Ectodermal cell (in vitro differentiated cells): ENCODE data around the gene TUBGCP3.
"Not testable (repeated sequence)": the region's sequence is repeated elsewhere in the genome, so short reads cannot be mapped to it uniquely, and the experiment has no call there.

Source experiments
- H3K27ac ChIP-seq: 2 replicates; pipeline ENCODE4 v1.7.0; 2013; ENCODE audit warnings: mild to moderate bottlenecking, low read depth, low read length; ENCODE audit not compliant: insufficient read depth, poor library complexity, severe bottlenecking
- H3K27me3 ChIP-seq: 2 replicates; pipeline ENCODE4 v1.7.0; 2013; ENCODE audit warnings: mild to moderate bottlenecking, low read length; ENCODE audit not compliant: insufficient read depth, control insufficient read depth, poor library complexity, severe bottlenecking
- H3K36me3 ChIP-seq: one replicate; pipeline ENCODE4 v1.7.0; 2013; ENCODE audit warnings: low read length; ENCODE audit not compliant: control insufficient read depth, insufficient read depth
- H3K4me1 ChIP-seq: one replicate; pipeline ENCODE4 v1.7.0; 2013; ENCODE audit warnings: low read length; ENCODE audit not compliant: control insufficient read depth, insufficient read depth
- H3K4me3 ChIP-seq: 2 replicates; pipeline ENCODE4 v1.7.0; 2013; ENCODE audit warnings: low read depth, low read length, control low read depth; ENCODE audit not compliant: insufficient read depth
- H3K9me3 ChIP-seq: 2 replicates; pipeline ENCODE4 v1.7.0; 2013; ENCODE audit warnings: mild to moderate bottlenecking, low read length, moderate library complexity; ENCODE audit not compliant: control insufficient read depth
- WGBS, 2 experiments: methylation state at CpG; one replicate each; pipeline ENCODE4 v1.1.7; 2013; ENCODE audit warnings: missing lambda C conversion rate in 2 of 2; 5-methylcytosine and 5-hydroxymethylcytosine counted together

TUBGCP3 gene

GRCh38 chr13:112562786-112563383, 25.1 kb downstream of the TUBGCP3 start:
- H3K27me3 ChIP-seq: no peaks in the 10 kb centered on the region
- WGBS, 2 experiments: 92 to 93% methylated on average over 18 of the region's 18 CpGs
- no peaks in the 10 kb centered on the region for H3K4me1 ChIP-seq
- no peak overlapping the region for H3K4me3 ChIP-seq
- no peaks in the 10 kb centered on the region for H3K9me3 ChIP-seq
- H3K36me3 ChIP-seq: peaks cover 20% of the 10 kb centered on the region
- H3K27ac ChIP-seq: no peak overlapping the region

GRCh38 chr13:112562254-112562653, 25.7 kb downstream of the TUBGCP3 start:
- WGBS, 2 experiments: 83 to 95% methylated on average over 2 to 3 of the region's 3 CpGs
- Histone ChIP-seq H3K27me3 (no peaks in the 10 kb centered on the region), H3K36me3 (peaks cover 21% of the 10 kb centered on the region)

GRCh38 chr13:112561478-112561877, 26.5 kb downstream of the TUBGCP3 start:
- Histone ChIP-seq H3K4me3 (no peak overlapping the region), H3K9me3 (no peaks in the 10 kb centered on the region), H3K27me3 (no peaks in the 10 kb centered on the region), H3K4me1 (no peaks in the 10 kb centered on the region), H3K36me3 (peaks cover 23% of the 10 kb centered on the region), H3K27ac (no peak overlapping the region)
- 94 to 96% methylated on average over 10 of the region's 10 CpGs for WGBS, 2 experiments

More at GRCh38 chr13:112562254-112562653, 25.7 kb downstream of the TUBGCP3 start:
- H3K4me3 ChIP-seq: no peak overlapping the region
- no peak overlapping the region for H3K27ac ChIP-seq
- H3K9me3 ChIP-seq: no peaks in the 10 kb centered on the region
- no peaks in the 10 kb centered on the region for H3K4me1 ChIP-seq

- Histone ChIP-seq H3K27ac (no peak overlapping the region), H3K4me1 (no peaks in the 10 kb centered on the region), H3K27me3 (no peaks in the 10 kb centered on the region), H3K4me3 (no peak overlapping the region), H3K36me3 (peaks cover 39% of the 10 kb centered on the region), H3K9me3 (no peaks in the 10 kb centered on the region)
- WGBS, 2 experiments: 94 to 96% methylated on average over 10 of the region's 10 CpGs
Measured at GRCh38 chr13:112558696-112559418, 29.1 kb downstream of the TUBGCP3 start.

GRCh38 chr13:112556600-112556999, 31.4 kb downstream of the TUBGCP3 start:
- 98 to 99% methylated on average over 5 of the region's 5 CpGs for WGBS, 2 experiments
- H3K27me3 ChIP-seq: no peaks in the 10 kb centered on the region
- H3K4me1 ChIP-seq: no peaks in the 10 kb centered on the region
- H3K27ac ChIP-seq: no peak overlapping the region
- H3K9me3 ChIP-seq: no peaks in the 10 kb centered on the region
- peaks cover 51% of the 10 kb centered on the region for H3K36me3 ChIP-seq
- H3K4me3 ChIP-seq: no peak overlapping the region

GRCh38 chr13:112554214-112554850, 33.6 kb downstream of the TUBGCP3 start:
- H3K9me3 ChIP-seq: no peaks in the 10 kb centered on the region
- no peaks in the 10 kb centered on the region for H3K4me1 ChIP-seq
- H3K4me3 ChIP-seq: no peak overlapping the region
- WGBS, 2 experiments: 95 to 97% methylated on average over 7 of the region's 7 CpGs
- no peaks in the 10 kb centered on the region for H3K27me3 ChIP-seq
- no peak overlapping the region for H3K27ac ChIP-seq
- peaks cover 46% of the 10 kb centered on the region for H3K36me3 ChIP-seq

GRCh38 chr13:112548975-112549374, 39.0 kb downstream of the TUBGCP3 start:
- WGBS, 2 experiments: 94 to 97% methylated on average over 4 of the region's 5 CpGs
- not testable (repeated sequence) for H3K4me3 ChIP-seq, H3K27ac ChIP-seq, H3K9me3 ChIP-seq, H3K27me3 ChIP-seq, H3K4me1 ChIP-seq
- H3K36me3 ChIP-seq: peaks cover 32% of the 10 kb centered on the region

- Histone ChIP-seq H3K27ac (no peak overlapping the region), H3K27me3 (no peaks in the 10 kb centered on the region), H3K4me1 (no peaks in the 10 kb centered on the region), H3K9me3 (no peaks in the 10 kb centered on the region), H3K4me3 (no peak overlapping the region), H3K36me3 (peaks cover 19% of the 10 kb centered on the region)
- WGBS, 2 experiments: 93 to 97% methylated on average over 3 of the region's 3 CpGs
Measured at GRCh38 chr13:112545856-112546255, 42.1 kb downstream of the TUBGCP3 start.

- Histone ChIP-seq H3K36me3 (no peaks in the 10 kb centered on the region), H3K9me3 (no peaks in the 10 kb centered on the region), H3K4me1 (no peaks in the 10 kb centered on the region), H3K27ac (no peak overlapping the region), H3K4me3 (no peak overlapping the region), H3K27me3 (no peaks in the 10 kb centered on the region)
- 96 to 97% methylated on average over 12 of the region's 13 CpGs for WGBS, 2 experiments
Measured at GRCh38 chr13:112532837-112533745, 54.9 kb downstream of the TUBGCP3 start.
